Measurements from ENCODE around the gene GTPBP8.

DNA sequence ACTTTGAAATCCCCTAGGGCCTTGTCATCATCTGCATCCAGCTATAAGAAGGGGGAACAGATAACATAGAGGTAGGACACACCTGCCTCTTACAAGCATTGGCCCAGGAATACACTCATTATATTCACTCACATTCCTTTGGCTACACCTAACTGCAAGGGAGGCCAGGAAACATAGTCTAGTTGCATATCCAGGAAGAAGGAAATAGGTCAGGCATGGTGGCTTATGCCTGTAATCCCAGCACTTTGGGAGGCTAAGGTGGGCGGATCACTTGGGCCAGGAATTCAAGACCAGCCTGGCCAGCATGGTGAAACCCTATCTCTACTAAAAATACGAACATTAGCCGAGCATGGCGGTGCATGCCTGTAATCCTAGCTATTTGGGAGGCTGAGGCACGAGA, 48.8 kb downstream of the GTPBP8 start:
- TF ChIP-seq, protein P1, sequence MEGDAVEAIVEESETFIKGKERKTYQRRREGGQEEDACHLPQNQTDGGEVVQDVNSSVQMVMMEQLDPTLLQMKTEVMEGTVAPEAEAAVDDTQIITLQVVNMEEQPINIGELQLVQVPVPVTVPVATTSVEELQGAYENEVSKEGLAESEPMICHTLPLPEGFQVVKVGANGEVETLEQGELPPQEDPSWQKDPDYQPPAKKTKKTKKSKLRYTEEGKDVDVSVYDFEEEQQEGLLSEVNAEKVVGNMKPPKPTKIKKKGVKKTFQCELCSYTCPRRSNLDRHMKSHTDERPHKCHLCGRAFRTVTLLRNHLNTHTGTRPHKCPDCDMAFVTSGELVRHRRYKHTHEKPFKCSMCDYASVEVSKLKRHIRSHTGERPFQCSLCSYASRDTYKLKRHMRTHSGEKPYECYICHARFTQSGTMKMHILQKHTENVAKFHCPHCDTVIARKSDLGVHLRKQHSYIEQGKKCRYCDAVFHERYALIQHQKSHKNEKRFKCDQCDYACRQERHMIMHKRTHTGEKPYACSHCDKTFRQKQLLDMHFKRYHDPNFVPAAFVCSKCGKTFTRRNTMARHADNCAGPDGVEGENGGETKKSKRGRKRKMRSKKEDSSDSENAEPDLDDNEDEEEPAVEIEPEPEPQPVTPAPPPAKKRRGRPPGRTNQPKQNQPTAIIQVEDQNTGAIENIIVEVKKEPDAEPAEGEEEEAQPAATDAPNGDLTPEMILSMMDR (IDR thresholded peaks at IDR 0.05; ENCODE audit: poor library complexity, severe bottlenecking): no peak
- no peak for TF ChIP-seq POLR2AphosphoS5 (IDR thresholded peaks at IDR 0.05)
- TF ChIP-seq EZH2 (IDR thresholded peaks at IDR 0.05; ENCODE audit: borderline replicate concordance, insufficient read depth, low read length, poor library complexity, severe bottlenecking): no peak
- no peak for TF ChIP-seq TAF1 (IDR thresholded peaks at IDR 0.05; ENCODE audit: low read depth)
- TF ChIP-seq SMC3 (conservative IDR thresholded peaks at IDR 0.05; ENCODE audit: poor library complexity): no peak
- no peak for TF ChIP-seq EP300 (conservative IDR thresholded peaks at IDR 0.05; ENCODE audit: poor library complexity, severe bottlenecking)
- TF ChIP-seq, protein P2, sequence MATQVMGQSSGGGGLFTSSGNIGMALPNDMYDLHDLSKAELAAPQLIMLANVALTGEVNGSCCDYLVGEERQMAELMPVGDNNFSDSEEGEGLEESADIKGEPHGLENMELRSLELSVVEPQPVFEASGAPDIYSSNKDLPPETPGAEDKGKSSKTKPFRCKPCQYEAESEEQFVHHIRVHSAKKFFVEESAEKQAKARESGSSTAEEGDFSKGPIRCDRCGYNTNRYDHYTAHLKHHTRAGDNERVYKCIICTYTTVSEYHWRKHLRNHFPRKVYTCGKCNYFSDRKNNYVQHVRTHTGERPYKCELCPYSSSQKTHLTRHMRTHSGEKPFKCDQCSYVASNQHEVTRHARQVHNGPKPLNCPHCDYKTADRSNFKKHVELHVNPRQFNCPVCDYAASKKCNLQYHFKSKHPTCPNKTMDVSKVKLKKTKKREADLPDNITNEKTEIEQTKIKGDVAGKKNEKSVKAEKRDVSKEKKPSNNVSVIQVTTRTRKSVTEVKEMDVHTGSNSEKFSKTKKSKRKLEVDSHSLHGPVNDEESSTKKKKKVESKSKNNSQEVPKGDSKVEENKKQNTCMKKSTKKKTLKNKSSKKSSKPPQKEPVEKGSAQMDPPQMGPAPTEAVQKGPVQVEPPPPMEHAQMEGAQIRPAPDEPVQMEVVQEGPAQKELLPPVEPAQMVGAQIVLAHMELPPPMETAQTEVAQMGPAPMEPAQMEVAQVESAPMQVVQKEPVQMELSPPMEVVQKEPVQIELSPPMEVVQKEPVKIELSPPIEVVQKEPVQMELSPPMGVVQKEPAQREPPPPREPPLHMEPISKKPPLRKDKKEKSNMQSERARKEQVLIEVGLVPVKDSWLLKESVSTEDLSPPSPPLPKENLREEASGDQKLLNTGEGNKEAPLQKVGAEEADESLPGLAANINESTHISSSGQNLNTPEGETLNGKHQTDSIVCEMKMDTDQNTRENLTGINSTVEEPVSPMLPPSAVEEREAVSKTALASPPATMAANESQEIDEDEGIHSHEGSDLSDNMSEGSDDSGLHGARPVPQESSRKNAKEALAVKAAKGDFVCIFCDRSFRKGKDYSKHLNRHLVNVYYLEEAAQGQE (IDR thresholded peaks at IDR 0.05; ENCODE audit: borderline replicate concordance): no peak
- TF ChIP-seq MXI1 (conservative IDR thresholded peaks at IDR 0.05; ENCODE audit: poor library complexity, severe bottlenecking): no peak

Data from neural cell (in vitro differentiated cells).